ENCODE results near the gene SPTBN1.
A peak's percentile ranks its signal among the peaks of the same experiment; 100 is the strongest.

SPTBN1 gene

DNA sequence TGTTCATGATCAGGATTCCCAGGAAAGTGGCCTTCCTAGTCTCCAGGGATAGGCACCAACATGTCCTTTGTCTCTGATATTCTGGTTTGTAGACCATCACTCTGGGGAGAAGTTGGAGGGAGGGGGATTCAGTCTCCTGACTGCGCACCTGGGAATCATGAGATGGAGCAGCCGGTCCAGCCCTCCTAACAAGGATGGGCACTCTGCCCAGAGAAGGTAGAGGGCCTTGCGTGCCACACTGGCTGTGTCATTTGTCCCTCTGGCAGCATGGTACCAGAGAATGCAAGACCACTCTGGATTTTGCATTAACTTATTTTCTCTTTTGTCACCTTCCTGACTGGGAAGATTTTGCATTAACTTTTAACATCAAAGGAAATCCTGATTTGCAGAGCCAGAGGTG is 192.1 kb downstream of the SPTBN1 start:
- no peak overlapping the region for H2BK5ac ChIP-seq (ENCODE audit: low read depth, low read length, poor library complexity)
- H3K27ac ChIP-seq (ENCODE audit: low read depth, low read length) = no peak overlapping the region
- no peak overlapping the region for H3K9ac ChIP-seq (ENCODE audit: low read length)
- no peak overlapping the region for H3K4me2 ChIP-seq (ENCODE audit: low read length)
- no peak overlapping the region for H4K8ac ChIP-seq (ENCODE audit: low read depth, low read length)
- H3K36me3 ChIP-seq (ENCODE audit: control insufficient read depth in 1 of 2, insufficient read depth in 2 of 2, low read length in 2 of 2) = peaks cover 37 to 56% of the 10 kb centered on the region in 2 experiments
- H3K79me1 ChIP-seq (ENCODE audit: low read length) = peaks cover 8% of the 10 kb centered on the region
- no peak overlapping the region for H3K4me3 ChIP-seq (ENCODE audit: low read depth, low read length)
- H3K14ac ChIP-seq (ENCODE audit: low read length) = no peak overlapping the region
- no peaks in the 10 kb centered on the region for H3K27me3 ChIP-seq (ENCODE audit: insufficient read depth, low read length)
- H3K79me2 ChIP-seq (ENCODE audit: control insufficient read depth, insufficient read depth, low read length, poor library complexity) = no peaks in the 10 kb centered on the region
- H3K4ac ChIP-seq (ENCODE audit: low read depth, low read length) = no peak overlapping the region
- H2BK120ac ChIP-seq (ENCODE audit: insufficient read depth, low read length, poor library complexity) = no peak overlapping the region
- H2AFZ ChIP-seq (ENCODE audit: insufficient read depth, low read length, poor library complexity) = no peak overlapping the region
- H2AK5ac ChIP-seq (ENCODE audit: low read length) = no peak overlapping the region
- H3K4me1 ChIP-seq (ENCODE audit: control insufficient read depth in 1 of 2, insufficient read depth in 2 of 2, low read length in 2 of 2) = peaks cover 12 to 17% of the 10 kb centered on the region in 2 experiments
- H3K9me3 ChIP-seq (ENCODE audit: insufficient read depth, low read depth, low read length) = no peaks in the 10 kb centered on the region
- H2BK12ac ChIP-seq (ENCODE audit: low read length) = no peak overlapping the region
- H3K23ac ChIP-seq (ENCODE audit: low read length) = no peak overlapping the region
- WGBS (ENCODE audit: extremely low coverage, insufficient coverage, insufficient read length) = no CpG with 5 or more reads among the region's 3 CpGs
- no peak overlapping the region for H4K91ac ChIP-seq (ENCODE audit: low read depth, low read length)
- no peak for DNase-seq
- no peak overlapping the region for H4K12ac ChIP-seq (ENCODE audit: low read depth, low read length)
- no peak overlapping the region for H3K18ac ChIP-seq (ENCODE audit: low read length)

- Histone ChIP-seq H3K14ac (ENCODE audit: low read length) (no peak overlapping the region), H3K27ac (ENCODE audit: low read depth, low read length) (no peak overlapping the region), H3K4ac (ENCODE audit: low read depth, low read length) (no peak overlapping the region), H3K36me3 (ENCODE audit: control insufficient read depth in 1 of 2, insufficient read depth in 2 of 2, low read length in 2 of 2) (peaks cover 42 to 62% of the 10 kb centered on the region in 2 experiments), H3K9me3 (ENCODE audit: insufficient read depth, low read depth, low read length) (no peaks in the 10 kb centered on the region), H4K8ac (ENCODE audit: low read depth, low read length) (no peak overlapping the region), H3K4me1 (ENCODE audit: control insufficient read depth in 1 of 2, insufficient read depth in 2 of 2, low read length in 2 of 2) (peaks cover 12 to 21% of the 10 kb centered on the region in 2 experiments), H2AFZ (ENCODE audit: insufficient read depth, low read length, poor library complexity) (no peak overlapping the region), H2AK5ac (ENCODE audit: low read length) (no peak overlapping the region), H3K9ac (ENCODE audit: low read length) (peak overlapping the region; percentile 23), H3K23ac (ENCODE audit: low read length) (no peak overlapping the region), H2BK12ac (ENCODE audit: low read length) (no peak overlapping the region), H3K18ac (ENCODE audit: low read length) (no peak overlapping the region), H4K91ac (ENCODE audit: low read depth, low read length) (no peak overlapping the region), H3K4me3 (ENCODE audit: low read depth, low read length) (no peak overlapping the region), H3K79me2 (ENCODE audit: control insufficient read depth, insufficient read depth, low read length, poor library complexity) (no peaks in the 10 kb centered on the region), H4K12ac (ENCODE audit: low read depth, low read length) (no peak overlapping the region), H3K4me2 (ENCODE audit: low read length) (no peak overlapping the region), H3K27me3 (ENCODE audit: insufficient read depth, low read length) (no peaks in the 10 kb centered on the region), H3K79me1 (ENCODE audit: low read length) (peaks cover 8% of the 10 kb centered on the region), H2BK5ac (ENCODE audit: low read depth, low read length, poor library complexity) (no peak overlapping the region), H2BK120ac (ENCODE audit: insufficient read depth, low read length, poor library complexity) (no peak overlapping the region)
- WGBS (ENCODE audit: extremely low coverage, insufficient coverage, insufficient read length) = no CpG with 5 or more reads among the region's 4 CpGs
- DNase-seq = no peak
These were observed 193.1 kb downstream of the SPTBN1 start for GRCh38 chr2:54649191-54649590.

- Histone ChIP-seq H3K4me1 (ENCODE audit: control insufficient read depth in 1 of 2, insufficient read depth in 2 of 2, low read length in 2 of 2) (peaks cover 12 to 21% of the 10 kb centered on the region in 2 experiments), H3K27me3 (ENCODE audit: insufficient read depth, low read length) (no peaks in the 10 kb centered on the region), H2BK120ac (ENCODE audit: insufficient read depth, low read length, poor library complexity) (no peak overlapping the region), H3K36me3 (ENCODE audit: control insufficient read depth in 1 of 2, insufficient read depth in 2 of 2, low read length in 2 of 2) (peaks cover 39 to 61% of the 10 kb centered on the region in 2 experiments), H3K14ac (ENCODE audit: low read length) (no peak overlapping the region), H3K23ac (ENCODE audit: low read length) (no peak overlapping the region), H3K9me3 (ENCODE audit: insufficient read depth, low read depth, low read length) (no peaks in the 10 kb centered on the region), H2AK5ac (ENCODE audit: low read length) (no peak overlapping the region), H3K4me3 (ENCODE audit: low read depth, low read length) (no peak overlapping the region), H3K4me2 (ENCODE audit: low read length) (no peak overlapping the region), H3K79me2 (ENCODE audit: control insufficient read depth, insufficient read depth, low read length, poor library complexity) (no peaks in the 10 kb centered on the region), H4K8ac (ENCODE audit: low read depth, low read length) (no peak overlapping the region), H3K18ac (ENCODE audit: low read length) (no peak overlapping the region), H3K9ac (ENCODE audit: low read length) (no peak overlapping the region), H3K4ac (ENCODE audit: low read depth, low read length) (no peak overlapping the region), H2BK5ac (ENCODE audit: low read depth, low read length, poor library complexity) (no peak overlapping the region), H2AFZ (ENCODE audit: insufficient read depth, low read length, poor library complexity) (no peak overlapping the region), H3K79me1 (ENCODE audit: low read length) (peaks cover 8% of the 10 kb centered on the region), H4K12ac (ENCODE audit: low read depth, low read length) (no peak overlapping the region), H2BK12ac (ENCODE audit: low read length) (no peak overlapping the region), H4K91ac (ENCODE audit: low read depth, low read length) (no peak overlapping the region), H3K27ac (ENCODE audit: low read depth, low read length) (no peak overlapping the region)
- WGBS (ENCODE audit: extremely low coverage, insufficient coverage, insufficient read length) = no CpG with 5 or more reads among the region's 12 CpGs
- DNase-seq = no peak
These were observed 193.5 kb downstream of the SPTBN1 start for GRCh38 chr2:54649633-54650032.

GRCh38 chr2:54650612-54651011 is 194.5 kb downstream of the SPTBN1 start:
- Histone ChIP-seq H3K4me3 (ENCODE audit: low read depth, low read length) (no peak overlapping the region), H3K79me1 (ENCODE audit: low read length) (peaks cover 7% of the 10 kb centered on the region), H3K79me2 (ENCODE audit: control insufficient read depth, insufficient read depth, low read length, poor library complexity) (no peaks in the 10 kb centered on the region), H2BK5ac (ENCODE audit: low read depth, low read length, poor library complexity) (no peak overlapping the region), H3K9me3 (ENCODE audit: insufficient read depth, low read depth, low read length) (no peaks in the 10 kb centered on the region), H3K18ac (ENCODE audit: low read length) (no peak overlapping the region), H3K9ac (ENCODE audit: low read length) (no peak overlapping the region), H2AFZ (ENCODE audit: insufficient read depth, low read length, poor library complexity) (no peak overlapping the region), H3K27ac (ENCODE audit: low read depth, low read length) (no peak overlapping the region), H4K12ac (ENCODE audit: low read depth, low read length) (no peak overlapping the region), H2AK5ac (ENCODE audit: low read length) (no peak overlapping the region), H3K4me1 (ENCODE audit: control insufficient read depth in 1 of 2, insufficient read depth in 2 of 2, low read length in 2 of 2) (peaks cover 10 to 17% of the 10 kb centered on the region in 2 experiments), H3K36me3 (ENCODE audit: control insufficient read depth in 1 of 2, insufficient read depth in 2 of 2, low read length in 2 of 2) (peaks cover 35 to 63% of the 10 kb centered on the region in 2 experiments), H2BK120ac (ENCODE audit: insufficient read depth, low read length, poor library complexity) (no peak overlapping the region), H3K4ac (ENCODE audit: low read depth, low read length) (no peak overlapping the region), H2BK12ac (ENCODE audit: low read length) (no peak overlapping the region), H4K8ac (ENCODE audit: low read depth, low read length) (no peak overlapping the region), H3K14ac (ENCODE audit: low read length) (no peak overlapping the region), H3K23ac (ENCODE audit: low read length) (no peak overlapping the region), H3K27me3 (ENCODE audit: insufficient read depth, low read length) (no peaks in the 10 kb centered on the region), H4K91ac (ENCODE audit: low read depth, low read length) (no peak overlapping the region), H3K4me2 (ENCODE audit: low read length) (no peak overlapping the region)
- DNase-seq = no peak
- WGBS (ENCODE audit: extremely low coverage, insufficient coverage, insufficient read length) = no CpG with 5 or more reads among the region's 2 CpGs
